Stimulated activated naive CD8-positive, alpha-beta T cell treated with anti-CD3 and anti-CD28 coated beads, Interleukin-15, Interleukin-2, amounts not matched to agents 100 U/mL and 50 U/mL, for 24 hours (primary cell): ENCODE data around the gene SYNDIG1.

Source experiments
- ATAC-seq: fragments of 150-1000 bp; cut with Tn5 transposase; one replicate; pipeline ENCODE4 v1.10.0; 2021
- DNase-seq: peaks from one replicate; pipeline ENCODE4 v3.0.0; 2021

Gene SYNDIG1

GRCh38 chr20:24697411-24697810 is 228.0 kb downstream of the SYNDIG1 start:
- no peak for DNase-seq
- ATAC-seq, result no peak

- ATAC-seq, result no peak
- no peak for DNase-seq
These were observed 228.8 kb downstream of the SYNDIG1 start for GRCh38 chr20:24698189-24698588.

- no peak for ATAC-seq
- DNase-seq, result no peak
These were observed 229.3 kb downstream of the SYNDIG1 start for GRCh38 chr20:24698706-24699206.

DNA sequence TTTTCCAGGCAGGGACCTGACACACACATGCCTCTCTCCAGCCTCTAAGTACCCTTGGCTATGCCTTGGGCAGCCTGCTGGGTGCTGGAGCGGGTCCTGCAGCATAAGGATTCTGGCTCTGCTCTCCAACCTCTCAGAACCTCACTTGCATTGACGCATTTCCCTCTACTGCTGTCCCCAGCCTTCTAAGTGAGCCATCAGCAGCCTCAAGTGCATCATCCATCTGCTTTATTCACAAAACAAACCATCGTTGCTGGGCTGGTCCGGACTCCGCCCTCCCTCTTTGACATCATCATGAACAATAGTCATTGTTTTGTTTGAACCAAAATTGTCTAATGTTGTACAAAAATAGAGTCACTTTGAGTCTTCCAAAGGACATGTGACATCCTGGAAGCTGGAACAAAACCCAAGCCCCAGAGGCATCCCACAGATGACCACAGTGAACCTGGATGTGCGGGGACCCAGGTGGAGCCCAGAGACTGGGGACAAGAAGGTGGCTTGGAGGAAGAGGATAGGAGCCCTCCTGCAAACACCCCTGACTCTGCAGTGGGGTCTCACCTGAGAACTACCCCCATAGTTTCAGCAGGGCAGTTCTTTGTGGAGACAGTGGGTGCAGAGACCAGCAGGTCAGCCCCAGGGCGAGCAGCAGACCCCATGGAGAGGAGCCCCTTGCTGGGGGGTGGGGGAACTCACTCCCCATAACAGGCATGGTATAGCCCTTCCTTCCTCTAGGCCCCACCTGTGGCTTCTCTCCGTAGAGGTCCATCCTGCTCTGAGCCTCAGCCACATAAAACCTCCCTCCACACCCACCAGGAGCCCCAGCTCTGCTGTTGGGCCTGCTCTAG is 230.1 kb downstream of the SYNDIG1 start:
- DNase-seq (no peak), ATAC-seq (no peak)

GRCh38 chr20:24700166-24700860 is 230.9 kb downstream of the SYNDIG1 start:
- DNase-seq (no peak), ATAC-seq (no peak)

- ATAC-seq (no peak), DNase-seq (no peak)
These were observed 231.6 kb downstream of the SYNDIG1 start for GRCh38 chr20:24701027-24701426.

GRCh38 chr20:24701668-24702067 is 232.2 kb downstream of the SYNDIG1 start:
- DNase-seq (no peak), ATAC-seq (no peak)

DNA sequence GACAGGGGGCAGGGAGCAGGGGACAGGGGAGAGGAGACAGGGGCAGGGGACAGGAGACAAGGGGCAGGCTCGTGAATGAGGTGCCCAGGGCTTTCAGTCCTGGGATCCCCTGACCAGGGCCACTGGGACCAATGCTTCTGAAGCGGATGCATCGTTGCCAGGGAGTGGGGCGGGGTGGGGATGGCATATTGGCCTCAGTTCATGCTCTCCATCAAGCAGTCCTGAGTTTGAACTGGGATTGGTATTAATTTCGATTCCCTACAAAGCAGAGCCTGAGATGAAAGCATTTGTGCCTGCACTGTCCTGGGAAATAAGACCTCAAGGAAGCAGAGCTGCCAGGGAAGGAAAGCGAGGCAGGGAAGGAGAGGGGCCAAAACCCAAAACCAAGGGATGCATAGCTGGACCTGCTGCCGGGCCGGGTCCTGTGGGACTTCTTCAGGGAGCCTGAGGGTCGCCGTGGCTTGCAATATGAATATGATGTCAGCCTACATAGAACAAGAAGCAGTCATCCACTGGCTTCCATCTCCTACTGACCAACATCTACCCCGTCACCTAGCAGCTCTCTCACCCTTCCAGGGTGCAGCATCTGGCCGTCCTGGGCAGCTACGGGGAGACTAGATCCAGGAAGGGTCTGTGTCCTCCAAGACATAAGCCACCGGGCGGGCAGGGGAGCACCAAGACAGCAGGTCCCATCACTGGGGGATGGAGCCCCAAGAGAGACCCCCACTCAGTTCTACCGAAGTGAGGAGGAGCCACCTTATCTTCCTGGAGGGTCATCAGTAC is 233.3 kb downstream of the SYNDIG1 start:
- DNase-seq (no peak), ATAC-seq (no peak)

- DNase-seq (no peak), ATAC-seq (no peak)
These were observed 233.8 kb downstream of the SYNDIG1 start for GRCh38 chr20:24703284-24703610.

DNA sequence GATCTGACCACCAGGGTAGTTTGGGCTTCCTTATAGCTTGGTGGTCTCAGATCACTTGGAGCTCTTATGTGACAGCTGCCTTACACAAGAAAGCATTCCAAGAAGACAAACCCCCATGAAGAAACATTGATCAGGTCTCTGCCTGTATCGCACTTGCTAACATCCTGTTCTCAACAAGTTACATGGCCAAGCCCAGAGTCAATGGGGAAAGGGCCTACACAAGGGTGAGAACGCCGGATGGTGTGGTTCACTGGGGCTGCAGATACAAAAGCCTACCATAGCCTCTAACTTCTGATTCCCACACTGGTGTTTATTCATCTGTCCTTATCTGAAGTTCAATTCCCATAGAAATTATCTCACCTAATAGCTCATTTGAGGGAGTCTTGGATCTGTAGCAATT is 235.5 kb downstream of the SYNDIG1 start:
- DNase-seq (no peak), ATAC-seq (no peak)

DNA sequence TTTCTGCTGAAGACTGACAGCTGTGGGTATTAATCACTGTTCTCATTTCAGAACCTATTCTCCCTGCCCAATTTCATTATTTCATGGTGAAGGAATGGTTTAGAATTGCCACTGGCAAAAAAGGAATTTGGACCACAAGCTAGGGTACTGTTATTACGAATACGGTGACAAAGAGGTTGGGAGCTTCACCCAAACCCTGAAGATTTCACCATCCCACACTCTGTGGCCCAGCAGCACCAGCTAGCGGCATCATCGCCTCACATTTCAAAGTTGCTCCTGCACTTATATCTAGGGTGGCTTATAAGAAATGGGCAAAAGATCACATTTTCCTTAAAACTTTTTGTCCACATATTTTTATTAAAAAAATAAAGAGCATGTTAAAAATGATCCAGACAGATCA is 236.1 kb downstream of the SYNDIG1 start:
- DNase-seq (no peak), ATAC-seq (no peak)

- DNase-seq (no peak), ATAC-seq (no peak)
These were observed 239.2 kb downstream of the SYNDIG1 start for GRCh38 chr20:24708411-24709295.
